Measurements from ENCODE around the gene MAN1C1. TPM values are rescaled to one million over a fixed set of nuclear protein-coding genes. Genes with fewer than 3 reads are reported as not detected.

Gene MAN1C1
- total RNA-seq, 1 experiment from 2014 or later, result 9.3 TPM

DNA sequence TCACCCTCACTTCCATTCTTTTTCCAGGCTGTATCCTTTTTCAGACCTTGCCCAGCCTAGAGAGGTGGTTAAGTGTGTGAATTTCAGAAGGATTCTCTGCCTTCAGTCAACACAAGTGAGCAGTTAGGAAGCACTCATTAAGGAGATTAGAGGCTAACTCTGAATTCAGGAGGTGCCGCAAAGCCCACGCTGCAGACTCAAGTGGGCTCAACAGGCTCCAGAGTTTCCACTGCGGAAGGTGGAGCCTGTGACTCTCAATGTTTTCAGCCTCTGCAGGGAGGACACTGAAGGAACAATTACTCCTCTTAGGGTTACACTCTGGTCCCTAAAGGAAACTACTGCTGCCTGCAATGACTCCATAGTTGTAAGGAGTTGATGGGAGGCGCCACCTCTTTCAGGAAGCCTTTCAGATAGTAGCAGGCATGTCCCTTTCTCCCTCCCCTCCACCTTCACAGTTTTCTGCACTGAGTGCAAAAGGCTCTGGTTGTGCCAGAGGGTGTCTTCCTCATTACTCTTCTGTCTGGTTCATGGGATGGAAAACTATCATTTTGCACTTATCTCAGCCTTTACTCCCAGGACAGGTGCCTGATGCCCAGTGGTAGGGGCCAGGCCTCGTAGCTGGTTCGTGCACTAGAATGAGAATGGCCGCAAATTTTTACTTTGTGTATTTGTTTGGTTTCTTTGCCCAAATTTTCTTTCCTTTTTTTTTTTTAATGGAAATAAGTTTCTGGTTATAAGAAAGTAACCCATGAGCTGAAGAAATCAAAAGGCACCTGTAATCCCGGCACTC, 128.2 kb downstream of the MAN1C1 start:
- Histone ChIP-seq H2BK120ac (ENCODE audit: low read depth, low read length, poor library complexity, severe bottlenecking) (no peak overlapping the region), H2AFZ (ENCODE audit: low read length) (no peak overlapping the region), H3K18ac (ENCODE audit: insufficient read length, low read depth, low read length) (no peak overlapping the region), H3K79me2 (ENCODE audit: insufficient read depth, low read length) (no peaks in the 10 kb centered on the region), H2BK20ac (ENCODE audit: low read depth, low read length, poor library complexity, severe bottlenecking) (no peak overlapping the region), H3K9ac (ENCODE audit: extremely low read depth, insufficient read length, low read length) (no peak overlapping the region), H3K56ac (ENCODE audit: insufficient read length, low read depth, low read length) (no peak overlapping the region), H3K27me3 (ENCODE audit: insufficient read depth, low read length) (no peaks in the 10 kb centered on the region), H4K20me1 (ENCODE audit: control insufficient read depth, insufficient read depth, insufficient read length) (no peaks in the 10 kb centered on the region), H3K9me3 (ENCODE audit: control insufficient read depth, low read depth, low read length) (no peaks in the 10 kb centered on the region), H4K8ac (replicated peaks; ENCODE audit: insufficient read length, low read depth, low read length) (no peak overlapping the region), H4K5ac (ENCODE audit: insufficient read length, low read depth, low read length) (no peak overlapping the region), H3K14ac (ENCODE audit: insufficient read depth, low read length) (no peak overlapping the region), H3K4me2 (ENCODE audit: insufficient read depth, insufficient read length, low read length) (no peak overlapping the region), H3K23ac (ENCODE audit: insufficient read length, low read depth, low read length) (no peak overlapping the region), H3K4me1 (ENCODE audit: insufficient read depth, low read length) (peaks cover 5% of the 10 kb centered on the region; the same call in 1 of the 2 replicates), H4K91ac (ENCODE audit: insufficient read length, low read depth, low read length) (no peak overlapping the region), H3K79me1 (ENCODE audit: insufficient read depth, low read depth, low read length, poor library complexity, severe bottlenecking) (no peaks in the 10 kb centered on the region), H3K4ac (ENCODE audit: low read depth, low read length) (no peak overlapping the region), H3T11ph (ENCODE audit: low read length) (no peak overlapping the region), H2BK5ac (ENCODE audit: insufficient read length, low read length) (no peak overlapping the region), H2BK15ac (ENCODE audit: low read depth, low read length) (no peak overlapping the region), H2BK12ac (ENCODE audit: insufficient read length, low read depth, low read length) (no peak overlapping the region), H3K27ac (ENCODE audit: insufficient read length, low read depth, low read length) (no peak overlapping the region), H3K23me2 (ENCODE audit: insufficient read length, low read depth, low read length, poor library complexity, severe bottlenecking) (no peaks in the 10 kb centered on the region), H2AK5ac (ENCODE audit: insufficient read length, low read length) (no peak overlapping the region)
- Mint-ChIP-seq H3K9me3 (no peaks in the 10 kb centered on the region), H3K4me1 (peaks cover 48 to 53% of the 10 kb centered on the region in 2 experiments), H3K27me3 (ENCODE audit: low read depth) (no peaks in the 10 kb centered on the region; the same call in none of the 2 replicates), H3K27ac (peak overlapping the region in 1 of 3 experiments; percentile 66; a peak in 2 of 7 replicates), H3K36me3 (ENCODE audit: insufficient read depth in 1 of 3, low read depth in 3 of 3) (no peaks in the 10 kb centered on the region), H3K4me3 (no peak overlapping the region)
- DNase-seq, result no peak
- WGBS (ENCODE audit: extremely low coverage, insufficient read length, low lambda C conversion rate), result no CpG with 5 or more reads among the region's 8 CpGs
- TF ChIP-seq, protein P1, sequence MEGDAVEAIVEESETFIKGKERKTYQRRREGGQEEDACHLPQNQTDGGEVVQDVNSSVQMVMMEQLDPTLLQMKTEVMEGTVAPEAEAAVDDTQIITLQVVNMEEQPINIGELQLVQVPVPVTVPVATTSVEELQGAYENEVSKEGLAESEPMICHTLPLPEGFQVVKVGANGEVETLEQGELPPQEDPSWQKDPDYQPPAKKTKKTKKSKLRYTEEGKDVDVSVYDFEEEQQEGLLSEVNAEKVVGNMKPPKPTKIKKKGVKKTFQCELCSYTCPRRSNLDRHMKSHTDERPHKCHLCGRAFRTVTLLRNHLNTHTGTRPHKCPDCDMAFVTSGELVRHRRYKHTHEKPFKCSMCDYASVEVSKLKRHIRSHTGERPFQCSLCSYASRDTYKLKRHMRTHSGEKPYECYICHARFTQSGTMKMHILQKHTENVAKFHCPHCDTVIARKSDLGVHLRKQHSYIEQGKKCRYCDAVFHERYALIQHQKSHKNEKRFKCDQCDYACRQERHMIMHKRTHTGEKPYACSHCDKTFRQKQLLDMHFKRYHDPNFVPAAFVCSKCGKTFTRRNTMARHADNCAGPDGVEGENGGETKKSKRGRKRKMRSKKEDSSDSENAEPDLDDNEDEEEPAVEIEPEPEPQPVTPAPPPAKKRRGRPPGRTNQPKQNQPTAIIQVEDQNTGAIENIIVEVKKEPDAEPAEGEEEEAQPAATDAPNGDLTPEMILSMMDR (conservative IDR thresholded peaks at IDR 0.05), result no peak
